Thyroid gland (tissue), 4 donors: ENCODE measurements around the gene SLC35F3. TPM values are rescaled to one million over a fixed set of nuclear protein-coding genes. Genes with fewer than 3 reads are reported as not detected.
A peak's percentile ranks its signal among the peaks of the same experiment; 100 is the strongest.

Experiments used
- DNase-seq, 2 donors: peaks; one replicate each; pipeline ENCODE4 v3.0.0-alpha.2; 2019
- H3K27ac ChIP-seq, 3 donors: fragments of 200-600 bp; sonication (generic); 1 replicate in 2 of 3; 2 replicates in 1 of 3; pipeline ENCODE4 v1.5.1; 2016 to 2019; ENCODE audit warnings: mild to moderate bottlenecking in 1 of 3, moderate library complexity in 1 of 3
- H3K27me3 ChIP-seq: fragments of 200-600 bp; sonication (generic); one replicate; pipeline ENCODE4 v1.5.1; 2019
- H3K36me3 ChIP-seq, 2 donors: fragments of 200-600 bp; sonication (generic); one replicate each; pipeline ENCODE4 v1.5.1; 2016 to 2019
- H3K4me1 ChIP-seq, 2 donors: fragments of 200-600 bp; sonication (generic); one replicate each; pipeline ENCODE4 v1.5.1; 2017 to 2019
- H3K4me3 ChIP-seq, 3 donors: fragments of 200-600 bp; sonication (generic); replicated peaks in 1 of 3; 1 replicate in 2 of 3; 2 replicates in 1 of 3; pipeline ENCODE4 v1.5.1; 2016; ENCODE audit warnings: mild to moderate bottlenecking in 1 of 3
- H3K9me3 ChIP-seq: fragments of 200-600 bp; sonication (generic); one replicate; pipeline ENCODE4 v1.5.1; 2017
- CTCF ChIP-seq, 6 experiments: fragments of 200-600 bp in 3 of 6; fragments of 450-650 bp in 3 of 6; sonication (generic) in 3 of 6; IDR thresholded peaks; one replicate each; pipeline ENCODE4 v1.5.1; 2016 to 2019; ENCODE audit warnings: antibody characterized with exemption in 6 of 6, mild to moderate bottlenecking in 2 of 6, inconsistent platforms in 1 of 6, moderate library complexity in 1 of 6
- POLR2A ChIP-seq, 2 donors: fragments of 450-650 bp; IDR thresholded peaks; one replicate each; pipeline ENCODE4 v1.6.1; 2017; ENCODE audit warnings: antibody characterized with exemption in 2 of 2, mild to moderate bottlenecking in 2 of 2, moderate library complexity in 1 of 2
- WGBS, 2 donors: methylation state at CpG; one replicate each; pipeline ENCODE4 v1.1.5; 2017; 5-methylcytosine and 5-hydroxymethylcytosine counted together
- intact Hi-C: fragments of 100-400 bp; cut with DNase I; formaldehyde crosslinking; loops from one replicate; pipeline ENCODE4 v1.15.1; 2023
- total RNA-seq, 4 donors: library from RNA; depleted of rRNA; stranded (reverse); fragments of >200 nt; gene quantifications; one replicate each; pipeline ENCODE4 v1.2.3, GENCODE V29; 2016

Gene SLC35F3
- total RNA-seq, result 1 to 10 TPM in 2 of 4 donors, under 1 TPM in 1, not detected in 1; 0.89 to 1.9 (median 1.5) TPM

GRCh38 chr1:233904633-233905415, at the start of gene SLC35F3:
TSS of gene SLC35F3 (plus strand) at chr1:233904676.
- Histone ChIP-seq H3K36me3 (no peaks in the 10 kb centered on the region), H3K27ac (no peak within 1 kb of the TSS), H3K9me3 (no peaks in the 10 kb centered on the region), H3K4me3 (peak within 1 kb of the TSS; percentile 7 to 33 (median 22)), H3K27me3 (no peaks in the 10 kb centered on the region), H3K4me1 (no peaks in the 10 kb centered on the region)
- DNase-seq, result peak; percentile 61 to 69
- 1% methylated on average over 23 to 24 of the region's 101 CpGs for WGBS, 2 donors
- intact Hi-C loops, result no loop called here
- TF ChIP-seq POLR2A (IDR thresholded peaks at IDR 0.05) (no peak), CTCF (IDR thresholded peaks at IDR 0.05) (peak in 3 of 6 experiments; percentile 23 to 65 (median 56))

GRCh38 chr1:233859446-233859845, 45.0 kb upstream of the SLC35F3 start:
- H3K27ac ChIP-seq, result no peak overlapping the region
- H3K9me3 ChIP-seq, result no peaks in the 10 kb centered on the region
- no peak for DNase-seq
- TF ChIP-seq CTCF (IDR thresholded peaks at IDR 0.05) (no peak), POLR2A (IDR thresholded peaks at IDR 0.05) (no peak)
- no peaks in the 10 kb centered on the region for H3K36me3 ChIP-seq
- H3K27me3 ChIP-seq, result no peaks in the 10 kb centered on the region
- intact Hi-C loops, result no loop called here
- no peak overlapping the region for H3K4me3 ChIP-seq
- 86 to 88% methylated on average over 4 of the region's 4 CpGs for WGBS, 2 donors
- H3K4me1 ChIP-seq, result no peaks in the 10 kb centered on the region

- intact Hi-C loops, result no loop called here
- DNase-seq, result no peak
- Histone ChIP-seq H3K27ac (no peak overlapping the region), H3K36me3 (no peaks in the 10 kb centered on the region), H3K4me3 (no peak overlapping the region), H3K9me3 (no peaks in the 10 kb centered on the region), H3K4me1 (no peaks in the 10 kb centered on the region), H3K27me3 (no peaks in the 10 kb centered on the region)
- TF ChIP-seq POLR2A (IDR thresholded peaks at IDR 0.05) (no peak), CTCF (IDR thresholded peaks at IDR 0.05) (no peak)
- 67% methylated on average over 3 of the region's 3 CpGs for WGBS, 2 donors
These were observed 40.5 kb upstream of the SLC35F3 start for GRCh38 chr1:233863901-233864545.

- no peak for DNase-seq
- Histone ChIP-seq H3K4me1 (no peaks in the 10 kb centered on the region), H3K9me3 (no peaks in the 10 kb centered on the region), H3K36me3 (no peaks in the 10 kb centered on the region), H3K4me3 (no peak overlapping the region), H3K27me3 (no peaks in the 10 kb centered on the region), H3K27ac (no peak overlapping the region)
- no peak for TF ChIP-seq CTCF (IDR thresholded peaks at IDR 0.05)
- TF ChIP-seq POLR2A (IDR thresholded peaks at IDR 0.05), result no peak
- intact Hi-C loops, result no loop called here
- 90 to 99% methylated on average over 2 of the region's 2 CpGs for WGBS, 2 donors
These were observed 39.9 kb upstream of the SLC35F3 start for GRCh38 chr1:233864578-233864977.

- TF ChIP-seq CTCF (IDR thresholded peaks at IDR 0.05) (no peak), POLR2A (IDR thresholded peaks at IDR 0.05) (no peak)
- no peak for DNase-seq
These were observed 39.3 kb upstream of the SLC35F3 start for GRCh38 chr1:233865216-233865615.

More at GRCh38 chr1:233865216-233865615, 39.3 kb upstream of the SLC35F3 start:
- H3K9me3 ChIP-seq, result no peaks in the 10 kb centered on the region
- H3K36me3 ChIP-seq, result no peaks in the 10 kb centered on the region
- intact Hi-C loops, result no loop called here
- no peaks in the 10 kb centered on the region for H3K27me3 ChIP-seq
- WGBS, 2 donors, result 91 to 96% methylated on average over 2 of the region's 2 CpGs
- no peak overlapping the region for H3K4me3 ChIP-seq
- no peaks in the 10 kb centered on the region for H3K4me1 ChIP-seq
- H3K27ac ChIP-seq, result no peak overlapping the region
